DMS79 treated with DMSO at 0.1 percent for 48 hours (cell line): ENCODE data around the gene PTPN2.
"Not testable (repeated sequence)": the region's sequence is repeated elsewhere in the genome, so short reads cannot be mapped to it uniquely, and the experiment has no call there.

Experiments
- DNase-seq: peaks from one replicate; lab custom pipeline; 2025; lab: John Stamatoyannopoulos, UW

PTPN2 gene

DNA sequence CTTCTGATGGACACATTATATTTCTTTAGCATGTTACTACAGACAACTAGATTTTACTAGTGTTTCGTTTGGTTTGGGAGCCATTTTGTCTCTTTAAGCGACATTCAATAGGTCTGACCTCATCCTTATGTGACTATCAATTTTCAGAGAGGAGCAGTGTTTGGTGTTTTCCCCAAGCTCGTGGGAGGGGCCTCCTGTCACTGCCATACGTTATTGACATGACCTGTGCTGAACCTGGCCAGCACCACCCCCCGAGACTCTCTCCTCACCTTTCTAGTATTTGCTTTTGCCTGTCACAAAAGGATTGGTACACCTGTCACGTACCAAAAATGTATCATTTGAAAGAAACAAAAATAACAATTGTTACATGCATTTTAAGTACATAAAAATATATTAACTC, 111.9 kb downstream of the PTPN2 start:
- DNase-seq = no peak

DNA sequence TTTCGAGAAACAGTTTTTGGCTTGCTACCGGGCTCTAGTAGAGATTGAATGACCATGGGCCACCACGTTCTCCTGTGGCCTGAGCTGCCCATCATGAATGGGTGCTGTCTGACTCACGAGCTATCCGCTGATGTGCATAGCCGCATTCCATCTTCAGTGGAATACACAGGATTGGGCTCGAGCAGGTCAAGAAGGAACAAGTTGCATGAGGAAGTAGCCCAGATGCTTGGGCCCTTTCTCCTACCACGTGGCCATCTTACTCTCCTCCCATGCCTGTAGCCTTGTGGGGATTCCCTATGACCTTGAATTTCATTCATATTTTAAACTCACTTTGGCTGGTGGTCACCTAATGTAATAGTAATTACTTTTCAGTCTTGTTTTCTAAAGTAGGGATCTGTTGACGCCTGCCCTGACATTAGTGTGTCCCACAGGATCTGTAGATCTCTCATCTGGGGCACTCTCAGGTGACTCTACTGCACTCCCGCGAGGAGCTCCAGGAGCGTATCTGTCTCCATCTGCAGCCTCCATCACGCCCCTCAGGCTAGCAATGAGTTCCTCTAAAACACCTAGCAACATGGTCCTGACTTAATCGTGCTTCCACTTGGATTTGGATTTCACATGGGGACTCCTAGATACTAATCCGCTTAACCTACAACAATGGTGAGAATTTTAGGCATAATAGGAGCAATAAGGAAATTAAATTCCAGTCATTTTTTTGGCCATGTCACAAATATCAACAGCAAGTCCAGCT, 113.4 kb downstream of the PTPN2 start:
- no peak for DNase-seq

DNA sequence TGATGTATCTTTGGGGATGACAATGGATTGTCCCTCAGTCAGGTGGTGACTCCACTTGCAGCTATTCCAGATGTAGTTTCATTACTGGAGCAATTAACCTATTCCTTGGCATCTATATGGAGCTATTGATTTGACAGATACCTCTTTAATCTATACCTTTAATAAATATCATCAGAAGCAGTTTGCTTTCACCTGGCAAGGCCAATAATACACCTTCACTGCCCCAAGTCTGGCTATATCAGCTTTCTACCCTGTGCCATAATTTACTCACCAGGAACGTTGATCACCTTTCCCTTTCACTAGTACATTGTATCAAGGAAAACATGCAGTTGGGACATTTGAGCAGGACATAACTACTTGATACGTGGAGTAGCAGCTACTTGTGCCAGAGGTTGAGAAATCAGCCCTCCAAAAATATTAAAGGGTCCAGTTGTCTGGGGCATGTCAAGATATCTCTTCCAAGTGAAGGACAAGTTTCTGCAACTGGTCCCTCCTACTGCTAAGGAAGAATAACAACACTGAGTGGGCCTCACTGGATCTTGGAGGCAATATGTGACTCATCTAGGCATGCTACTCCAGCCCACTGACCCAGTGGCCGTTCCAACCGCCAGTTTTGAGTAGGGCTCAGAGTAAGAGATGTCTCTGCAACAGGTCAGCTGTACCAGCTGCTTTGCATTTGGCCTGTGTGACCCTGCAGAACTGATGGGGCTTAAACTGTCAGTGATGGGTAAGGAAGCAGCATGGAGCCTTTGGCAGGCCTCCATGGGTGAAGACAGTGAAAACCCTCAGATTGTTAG, 114.2 kb downstream of the PTPN2 start:
- no peak for DNase-seq

DNA sequence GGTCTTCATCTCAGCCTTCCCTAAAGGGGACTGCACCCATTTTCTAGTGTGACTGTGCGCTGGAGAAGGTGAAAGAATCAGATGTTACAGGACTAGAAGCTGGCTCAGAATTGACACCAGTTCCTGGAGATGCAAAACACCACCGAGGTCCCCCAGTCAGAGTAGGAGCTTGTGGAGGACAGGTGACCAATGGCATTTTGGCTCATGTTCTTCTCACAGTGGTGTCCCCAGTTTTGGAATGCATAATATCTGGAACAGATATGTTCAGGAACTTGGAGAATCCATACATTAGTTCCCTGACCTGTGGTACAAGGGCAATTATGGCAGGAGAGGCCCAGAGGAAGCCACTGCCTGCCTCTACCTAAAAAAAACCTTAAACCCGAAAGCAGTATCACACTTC, 114.9 kb downstream of the PTPN2 start:
- no peak for DNase-seq

DNA sequence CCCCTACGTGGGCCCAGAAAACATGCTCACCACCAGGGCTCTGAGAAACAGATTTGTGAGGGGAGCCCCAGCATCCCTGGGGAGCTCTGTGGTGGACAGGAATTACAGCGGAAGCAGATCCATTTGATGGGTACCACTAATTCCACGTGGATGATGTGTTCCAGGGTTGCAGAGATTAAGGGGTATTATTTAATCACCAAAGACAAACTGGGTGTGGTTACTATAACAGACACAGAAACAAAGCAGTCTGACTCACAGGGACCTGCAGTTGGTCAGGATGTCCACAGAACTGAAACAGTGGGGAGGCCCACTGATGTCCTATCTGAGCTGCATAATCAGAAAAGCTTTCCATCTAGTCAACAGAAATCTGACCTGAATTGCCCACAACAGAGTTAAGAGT, 115.4 kb downstream of the PTPN2 start:
- no peak for DNase-seq

DNA sequence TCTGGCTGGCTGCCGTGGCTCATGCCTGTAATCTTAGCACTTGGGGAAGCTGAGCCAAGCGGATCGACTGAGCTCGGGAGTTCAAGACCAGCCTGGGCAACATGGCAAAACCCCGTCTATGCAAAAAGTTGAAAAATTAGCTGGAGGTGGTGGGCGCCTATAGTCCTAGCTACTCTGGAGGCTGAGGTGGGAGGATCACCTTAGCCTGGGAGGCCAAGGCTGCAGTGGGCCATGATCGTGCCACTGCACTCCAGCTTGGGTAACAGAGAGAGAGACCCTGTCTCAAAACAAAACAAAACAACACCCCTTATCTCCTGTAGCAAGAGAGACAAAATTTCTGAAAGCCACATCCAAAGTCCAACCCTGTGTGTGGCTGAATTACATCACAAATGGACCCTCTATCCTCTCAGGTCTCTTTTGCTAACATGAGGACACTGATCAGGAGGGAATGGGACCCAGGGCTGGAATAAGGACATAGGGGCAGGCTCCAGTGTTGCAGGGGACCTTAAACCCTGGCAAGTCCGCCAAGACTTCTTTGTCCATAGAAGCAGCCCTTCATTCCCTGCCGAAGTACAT, 116.4 kb downstream of the PTPN2 start:
- DNase-seq = no peak

DNA sequence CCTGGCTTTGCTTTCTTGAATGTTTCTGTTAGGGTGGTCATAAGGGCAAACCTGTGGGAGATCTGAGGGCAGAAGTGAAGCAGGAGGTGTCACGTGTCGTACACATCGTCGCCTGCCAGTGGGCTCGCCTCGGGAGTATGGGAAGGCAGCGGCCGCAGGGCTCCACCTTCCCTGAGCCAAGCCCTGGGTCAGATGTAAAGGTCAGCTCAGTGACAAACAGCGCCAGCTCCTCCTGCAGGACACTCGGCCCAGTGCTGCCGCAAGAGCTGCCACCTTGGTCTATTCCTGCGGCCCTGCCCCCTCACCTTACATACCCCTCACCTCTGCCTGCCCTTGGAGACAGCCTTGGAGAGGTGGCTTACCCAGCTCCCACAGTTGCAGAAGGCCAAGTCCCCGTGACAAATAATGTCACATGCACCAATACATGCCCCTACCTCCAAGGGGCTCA, 117.0 kb downstream of the PTPN2 start:
- DNase-seq = no peak

DNA sequence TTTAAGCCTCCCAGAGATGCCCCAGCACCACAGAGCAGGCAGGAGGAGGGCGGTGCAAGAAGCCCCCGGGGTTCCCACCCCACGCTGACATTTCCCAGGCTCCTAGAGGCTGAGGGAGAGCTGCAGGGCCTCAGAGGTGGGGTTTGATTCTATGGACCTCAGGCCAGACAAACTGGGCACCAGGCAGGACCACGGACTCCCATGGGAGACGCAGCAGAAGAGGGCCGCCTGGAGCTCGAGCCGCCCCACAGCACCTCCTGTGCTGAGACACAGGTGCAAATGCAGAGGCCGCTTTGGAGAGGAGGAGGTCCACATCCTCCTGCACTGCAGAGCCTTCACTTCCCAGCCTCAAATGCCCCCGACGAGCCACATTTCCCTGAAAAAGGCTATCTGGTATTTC, 118.5 kb downstream of the PTPN2 start:
- DNase-seq = no peak

DNA sequence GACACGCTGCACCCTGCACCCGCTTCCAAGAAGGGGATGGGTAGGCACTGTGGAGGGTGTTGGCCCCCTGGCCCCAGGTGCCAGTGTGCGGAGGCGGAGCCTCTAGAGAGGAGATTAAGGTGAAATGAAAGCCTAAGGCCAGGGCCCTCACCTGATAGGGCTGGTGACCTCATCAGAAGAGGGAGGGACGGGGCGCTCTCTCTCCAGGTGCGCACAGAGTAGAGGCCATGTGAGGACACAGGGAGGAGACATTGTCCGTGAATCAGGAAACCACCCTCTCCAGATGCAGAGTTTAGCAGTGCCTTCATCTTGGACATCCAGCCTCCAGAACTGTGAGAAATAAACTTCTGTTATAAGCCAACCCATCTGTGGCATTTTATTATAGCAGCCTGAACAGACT, 118.9 kb downstream of the PTPN2 start:
- DNase-seq = no peak

DNA sequence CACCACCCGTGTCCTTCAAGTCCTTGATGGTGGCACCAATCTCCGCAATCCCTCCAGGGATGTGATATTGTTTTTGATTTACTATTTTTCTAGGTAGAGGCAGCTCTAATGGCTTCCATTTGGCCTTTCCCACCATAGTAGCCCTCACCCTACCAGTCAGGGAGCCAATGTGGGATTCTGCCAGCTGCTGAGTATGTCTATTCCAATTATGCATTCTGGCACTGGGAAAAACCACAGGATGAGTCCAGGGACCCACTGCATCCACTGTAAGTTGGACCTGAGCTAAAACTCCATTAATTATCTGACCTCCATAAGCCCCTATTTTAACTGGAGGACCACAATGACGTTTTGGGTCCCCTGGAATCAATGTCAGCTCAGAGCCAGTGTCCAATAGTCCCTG, 125.5 kb downstream of the PTPN2 start:
- not testable (repeated sequence) for DNase-seq

DNA sequence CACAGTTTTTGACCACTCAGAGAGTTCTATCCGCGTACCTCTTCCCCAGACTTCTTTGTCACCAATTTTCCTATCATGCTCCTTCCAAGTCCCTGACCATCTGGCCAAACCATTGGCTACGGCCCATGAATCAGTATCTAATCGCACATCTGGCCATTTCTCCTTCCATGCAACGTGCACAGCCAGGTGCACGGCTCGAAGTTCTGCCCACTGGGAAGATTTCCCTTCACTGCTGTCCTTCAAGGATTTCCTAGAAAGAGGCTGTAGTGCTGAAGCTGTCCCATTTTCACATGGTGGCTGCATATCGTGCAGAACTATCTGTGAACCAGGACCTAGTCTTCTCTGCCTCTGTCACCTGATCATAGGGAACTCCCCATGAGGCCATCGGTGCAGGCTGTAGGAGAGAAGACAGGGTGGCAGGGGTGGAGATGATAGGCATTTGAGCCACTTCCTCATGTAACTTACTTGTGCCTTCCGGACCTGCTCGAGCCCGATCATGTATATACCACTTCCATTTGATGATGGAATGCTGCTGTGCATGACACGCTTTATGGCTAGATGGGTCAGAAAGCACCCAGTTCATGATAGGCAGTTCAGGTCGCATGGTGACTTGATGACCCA, 127.3 kb downstream of the PTPN2 start:
- DNase-seq = not testable (repeated sequence)

DNA sequence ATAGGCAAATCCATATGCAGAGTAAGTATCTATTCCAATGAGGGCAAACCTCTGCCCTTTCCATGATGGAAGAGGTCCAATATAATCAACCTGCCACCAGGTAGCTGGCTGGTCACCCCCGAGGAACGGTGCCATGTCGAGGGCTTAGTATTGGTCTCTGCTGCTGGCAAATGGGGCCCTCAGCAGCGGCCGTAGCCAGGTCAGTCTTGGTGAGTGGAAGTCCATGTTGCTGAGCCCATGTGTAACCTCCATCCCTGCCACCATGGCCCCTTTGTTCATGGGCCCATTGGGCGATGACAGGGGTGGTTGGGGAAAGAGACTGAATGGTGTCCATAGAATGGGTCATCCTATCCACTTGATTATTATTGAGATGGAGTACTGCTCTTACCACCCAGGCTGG, 128.4 kb downstream of the PTPN2 start:
- DNase-seq = not testable (repeated sequence)

DNA sequence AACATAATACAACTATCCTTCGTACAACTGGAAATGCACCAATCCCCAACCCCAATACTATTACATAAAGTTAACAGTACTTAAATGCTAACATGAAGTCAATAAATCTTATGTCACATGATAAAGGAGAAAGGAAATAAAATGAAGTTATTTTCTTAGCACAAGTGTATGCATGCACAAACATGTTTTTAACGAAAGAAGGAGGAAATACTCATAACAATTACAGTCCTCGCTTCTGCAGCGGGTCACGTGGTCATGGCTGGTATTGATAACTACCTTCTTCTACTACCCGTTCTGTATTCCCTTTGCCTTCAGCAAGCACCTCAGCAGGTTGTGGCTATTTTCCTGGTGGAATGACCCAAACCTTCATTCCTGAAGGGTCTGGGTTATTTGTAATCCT, 129.5 kb downstream of the PTPN2 start:
- no peak for DNase-seq

DNA sequence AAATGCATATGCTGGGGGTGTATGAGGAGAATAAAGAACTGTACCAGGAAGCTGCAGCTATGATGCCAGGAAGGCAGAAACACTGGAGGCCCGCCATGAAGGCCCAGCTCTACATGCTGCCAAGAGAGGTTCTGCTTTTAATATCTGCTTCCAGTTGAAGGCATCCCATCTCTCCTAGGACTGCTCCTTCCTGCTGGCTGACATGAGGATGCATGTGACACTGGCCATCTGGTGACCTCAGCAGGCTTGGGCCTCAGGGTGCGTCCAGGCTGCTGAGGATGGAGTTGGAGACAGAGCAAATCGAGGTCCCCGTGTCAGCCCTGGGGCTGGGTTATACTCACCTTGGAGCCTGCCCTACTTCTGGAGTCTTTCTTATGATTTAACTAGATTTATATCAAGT, 132.1 kb downstream of the PTPN2 start:
- no peak for DNase-seq

DNA sequence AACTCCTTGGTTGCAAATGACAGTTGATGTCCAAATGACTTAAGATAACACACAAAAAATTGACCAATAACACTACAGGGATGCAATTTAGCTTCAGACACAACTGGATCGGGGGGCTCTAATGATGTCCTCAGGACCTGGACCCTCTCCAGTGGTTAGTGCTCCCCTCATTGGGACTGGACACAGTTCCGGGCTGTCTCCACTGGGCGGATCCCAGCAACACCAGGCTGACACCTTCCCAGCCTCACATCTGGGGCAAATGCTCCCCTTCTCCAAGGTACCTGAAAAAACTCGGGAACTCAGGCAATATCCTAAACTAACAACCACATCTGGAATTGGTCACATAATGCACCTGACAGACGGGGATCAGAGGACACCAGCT, 132.5 kb downstream of the PTPN2 start:
- no peak for DNase-seq

DNA sequence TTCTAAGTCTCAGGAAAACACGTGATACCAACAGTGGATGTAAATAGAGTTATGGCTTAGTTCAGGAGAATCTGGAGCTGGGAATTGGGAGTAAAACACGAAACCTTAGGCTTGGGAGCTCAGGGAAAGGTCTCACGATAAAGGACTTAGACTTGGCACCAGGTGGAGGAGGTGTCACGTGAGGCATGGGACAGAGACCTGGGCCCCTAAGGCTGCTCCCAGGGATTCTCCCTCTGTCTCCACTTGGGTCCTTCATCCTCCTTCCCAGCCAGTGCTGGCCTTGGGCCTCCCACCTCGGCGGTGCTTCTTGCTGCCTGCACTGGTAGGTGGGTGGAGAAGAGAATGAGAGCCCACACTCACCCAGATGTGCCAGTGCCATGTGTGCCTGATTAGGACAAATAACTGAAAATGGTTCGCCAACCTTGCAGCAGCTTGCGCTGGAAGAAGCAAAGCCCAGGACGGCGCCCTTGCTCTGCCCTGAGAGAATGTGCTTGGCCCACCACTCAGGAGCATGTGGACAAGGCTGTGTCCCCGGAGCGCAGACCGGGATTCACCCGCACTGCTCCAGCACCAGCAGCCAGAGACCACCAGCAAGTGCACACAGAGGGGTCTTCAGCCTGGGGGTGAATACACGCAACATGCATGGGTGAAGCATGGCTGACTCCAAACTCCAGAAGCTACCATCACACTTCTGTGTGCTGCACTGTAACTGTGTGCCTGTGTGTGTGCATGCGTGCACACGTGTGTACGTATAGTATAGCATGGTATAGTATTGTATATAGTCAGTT, 133.1 kb downstream of the PTPN2 start:
- DNase-seq = no peak

DNA sequence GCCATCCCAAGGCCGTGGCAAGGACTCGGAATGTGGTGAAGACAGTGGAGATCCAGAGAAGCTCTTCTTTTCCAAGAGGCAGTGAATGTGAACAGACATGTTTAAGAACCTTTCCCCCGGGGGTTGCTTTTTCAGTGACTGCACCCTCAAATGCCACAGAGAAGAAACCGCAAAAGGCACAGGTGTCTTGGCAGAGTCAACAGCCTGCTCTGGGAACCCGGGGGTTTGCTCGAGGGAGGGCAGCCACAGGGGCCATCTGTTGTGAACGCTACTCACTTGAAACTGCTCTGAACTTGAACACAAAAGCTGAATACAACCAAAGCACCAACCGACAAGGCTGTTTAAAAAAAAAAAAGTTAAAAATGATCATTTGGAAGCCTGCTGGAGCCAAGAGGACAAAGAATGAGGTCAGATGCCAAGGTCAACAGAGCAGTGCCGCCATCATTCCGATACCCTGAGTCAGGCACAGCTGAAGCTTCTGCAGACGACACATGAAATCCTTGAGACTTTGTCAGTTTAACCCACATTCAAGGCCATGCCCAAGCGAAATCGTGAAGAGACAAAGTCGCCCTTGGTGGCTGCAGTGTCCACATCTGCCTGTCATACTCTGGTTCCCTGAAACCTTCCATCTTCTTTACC, 133.8 kb downstream of the PTPN2 start:
- peak; percentile 54 for DNase-seq

DNA sequence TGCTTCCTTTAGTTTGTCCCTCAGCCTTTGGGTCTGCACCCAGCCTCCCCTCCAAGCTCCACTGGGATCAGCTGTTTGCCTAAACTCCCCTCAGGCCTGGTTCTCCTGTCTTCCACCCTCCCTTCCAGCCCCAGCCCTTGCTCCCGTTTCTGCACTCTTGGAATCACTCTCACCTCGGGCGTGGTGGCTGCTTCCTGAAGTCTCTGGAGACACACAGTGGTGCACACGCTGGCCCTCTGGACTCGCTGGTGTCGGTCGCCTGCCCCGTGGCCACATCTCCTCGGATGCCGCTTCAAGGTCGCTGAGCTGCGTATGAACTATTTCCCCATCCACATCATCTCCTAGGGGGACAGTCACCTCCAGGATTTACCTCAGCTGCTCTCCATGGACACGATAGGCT, 134.9 kb downstream of the PTPN2 start:
- no peak for DNase-seq

DNA sequence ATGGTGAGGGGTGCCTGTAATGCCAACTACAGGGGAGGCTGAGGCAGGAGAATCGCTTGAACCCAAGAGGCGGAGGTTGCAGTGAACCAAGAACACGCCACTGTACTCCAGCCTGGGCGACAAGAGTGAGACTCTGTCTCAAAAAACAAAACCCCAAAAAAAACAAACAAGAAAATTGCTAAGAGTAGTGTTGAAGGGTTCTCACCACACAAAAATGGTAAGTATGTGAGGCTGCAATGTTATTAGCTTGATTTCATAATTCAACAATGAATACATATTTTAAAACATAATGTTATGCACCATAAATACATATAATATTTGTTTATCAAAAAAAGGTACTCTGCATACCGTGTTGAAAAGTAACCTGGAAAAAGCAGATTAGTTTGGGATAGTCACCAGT, 135.4 kb downstream of the PTPN2 start:
- no peak for DNase-seq

DNA sequence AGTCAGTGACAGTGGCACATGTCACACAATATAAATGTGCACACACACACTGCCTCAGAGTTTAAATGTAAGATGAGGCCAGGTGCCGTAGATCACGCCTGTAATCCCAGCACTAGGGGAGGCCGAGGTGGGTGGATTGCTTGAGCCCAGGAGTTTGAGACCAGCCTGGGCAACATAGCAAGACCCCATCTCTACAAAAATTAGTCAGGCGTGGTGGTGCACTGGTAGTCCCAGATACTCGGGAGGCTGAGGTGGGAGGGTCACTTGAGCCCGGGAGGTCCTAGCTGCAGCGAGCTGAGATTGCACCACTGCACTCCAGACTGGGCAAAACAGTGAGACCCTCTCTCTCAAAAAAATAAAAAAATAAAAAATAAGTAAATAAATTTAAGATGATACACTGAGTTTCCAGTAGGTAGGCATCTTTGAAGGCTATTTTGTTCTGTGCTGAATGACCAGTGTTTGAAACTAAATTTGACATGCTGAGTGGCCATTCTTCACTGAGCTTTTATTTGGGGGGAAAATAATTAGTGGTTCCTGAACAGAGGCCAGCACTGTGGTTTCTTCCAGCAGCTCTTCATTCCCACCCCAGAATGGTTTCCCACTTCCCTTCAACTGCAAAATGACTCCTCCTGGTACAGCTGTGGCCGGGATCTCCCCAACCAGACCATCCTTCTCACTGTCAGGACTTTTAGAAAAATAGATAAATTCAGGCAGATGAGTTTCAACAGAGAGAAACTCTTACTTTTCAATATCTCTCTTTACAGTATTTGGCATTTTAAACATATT, 136.3 kb downstream of the PTPN2 start:
- DNase-seq = no peak
